Ishikawa (cell line): ENCODE measurements around the gene DENND1C.

ENCODE experiments used
- CEBPB ChIP-seq: IDR thresholded peaks from 2 replicates; pipeline ENCODE4 v1.6.1; 2012
- CREB1 ChIP-seq: IDR thresholded peaks from 2 replicates; pipeline ENCODE4 v1.6.1; 2012; ENCODE audit warnings: low read depth
- EGR1 ChIP-seq: IDR thresholded peaks from 2 replicates; pipeline ENCODE4 v1.6.1; 2012
- EP300 ChIP-seq: IDR thresholded peaks from 2 replicates; pipeline ENCODE4 v1.6.1; 2012; ENCODE audit warnings: borderline replicate concordance
- FOXM1 ChIP-seq: IDR thresholded peaks from 2 replicates; pipeline ENCODE4 v1.6.1; 2012; ENCODE audit warnings: low read depth, borderline replicate concordance
- NFIC ChIP-seq: IDR thresholded peaks from 2 replicates; pipeline ENCODE4 v1.6.1; 2012
- RAD21 ChIP-seq: IDR thresholded peaks from 2 replicates; pipeline ENCODE4 v1.6.1; 2012; ENCODE audit warnings: low read depth
- TAF1 ChIP-seq: IDR thresholded peaks from 2 replicates; pipeline ENCODE4 v1.6.1; 2012; ENCODE audit warnings: low read depth, mild to moderate bottlenecking
- TCF12 ChIP-seq: IDR thresholded peaks from 2 replicates; pipeline ENCODE4 v1.6.1; 2012; ENCODE audit warnings: low read depth
- TEAD4 ChIP-seq: IDR thresholded peaks from 2 replicates; pipeline ENCODE4 v1.6.1; 2012
- YY1 ChIP-seq: IDR thresholded peaks from 2 replicates; pipeline ENCODE4 v1.6.1; 2012; ENCODE audit warnings: low read depth
- ZBTB7A ChIP-seq: IDR thresholded peaks from 2 replicates; pipeline ENCODE4 v1.6.1; 2012; ENCODE audit warnings: low read depth
- TF ChIP-seq, protein P1 (sequence below): IDR thresholded peaks from 2 replicates; pipeline ENCODE4 v1.6.1; 2012
- TF ChIP-seq, protein P2 (sequence below): IDR thresholded peaks from 2 replicates; pipeline ENCODE4 v1.6.1; 2012; ENCODE audit warnings: low read depth, mild to moderate bottlenecking
- TF ChIP-seq, protein P3 (sequence below): IDR thresholded peaks from 2 replicates; pipeline ENCODE4 v1.6.1; 2012

Gene DENND1C

DNA sequence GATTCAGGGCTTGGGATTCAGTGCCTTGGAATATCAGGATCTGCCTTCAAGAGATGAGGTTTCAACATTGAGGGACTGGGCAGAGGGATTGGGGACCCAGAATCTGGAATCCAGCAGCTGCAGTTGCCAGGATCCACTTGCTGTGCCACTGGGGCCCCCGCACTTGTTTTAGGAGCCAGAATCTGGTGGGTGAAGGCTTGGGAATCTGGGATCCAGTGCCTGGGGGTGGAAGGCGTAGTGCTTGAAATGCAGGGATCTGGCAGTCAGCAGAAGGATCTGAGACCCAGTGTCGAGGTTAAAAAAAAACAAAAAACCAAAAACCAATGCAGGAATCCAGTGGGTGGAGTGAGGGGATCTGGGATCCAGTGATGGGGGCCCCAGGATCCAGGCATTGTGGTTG lies 40.7 kb downstream of the DENND1C start:
- TF ChIP-seq ZBTB7A, result no peak
- TF ChIP-seq CREB1, result no peak
- no peak for TF ChIP-seq TCF12
- TF ChIP-seq, protein P1, sequence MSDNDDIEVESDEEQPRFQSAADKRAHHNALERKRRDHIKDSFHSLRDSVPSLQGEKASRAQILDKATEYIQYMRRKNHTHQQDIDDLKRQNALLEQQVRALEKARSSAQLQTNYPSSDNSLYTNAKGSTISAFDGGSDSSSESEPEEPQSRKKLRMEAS, result no peak
- TF ChIP-seq YY1, result no peak
- TF ChIP-seq, protein P2, sequence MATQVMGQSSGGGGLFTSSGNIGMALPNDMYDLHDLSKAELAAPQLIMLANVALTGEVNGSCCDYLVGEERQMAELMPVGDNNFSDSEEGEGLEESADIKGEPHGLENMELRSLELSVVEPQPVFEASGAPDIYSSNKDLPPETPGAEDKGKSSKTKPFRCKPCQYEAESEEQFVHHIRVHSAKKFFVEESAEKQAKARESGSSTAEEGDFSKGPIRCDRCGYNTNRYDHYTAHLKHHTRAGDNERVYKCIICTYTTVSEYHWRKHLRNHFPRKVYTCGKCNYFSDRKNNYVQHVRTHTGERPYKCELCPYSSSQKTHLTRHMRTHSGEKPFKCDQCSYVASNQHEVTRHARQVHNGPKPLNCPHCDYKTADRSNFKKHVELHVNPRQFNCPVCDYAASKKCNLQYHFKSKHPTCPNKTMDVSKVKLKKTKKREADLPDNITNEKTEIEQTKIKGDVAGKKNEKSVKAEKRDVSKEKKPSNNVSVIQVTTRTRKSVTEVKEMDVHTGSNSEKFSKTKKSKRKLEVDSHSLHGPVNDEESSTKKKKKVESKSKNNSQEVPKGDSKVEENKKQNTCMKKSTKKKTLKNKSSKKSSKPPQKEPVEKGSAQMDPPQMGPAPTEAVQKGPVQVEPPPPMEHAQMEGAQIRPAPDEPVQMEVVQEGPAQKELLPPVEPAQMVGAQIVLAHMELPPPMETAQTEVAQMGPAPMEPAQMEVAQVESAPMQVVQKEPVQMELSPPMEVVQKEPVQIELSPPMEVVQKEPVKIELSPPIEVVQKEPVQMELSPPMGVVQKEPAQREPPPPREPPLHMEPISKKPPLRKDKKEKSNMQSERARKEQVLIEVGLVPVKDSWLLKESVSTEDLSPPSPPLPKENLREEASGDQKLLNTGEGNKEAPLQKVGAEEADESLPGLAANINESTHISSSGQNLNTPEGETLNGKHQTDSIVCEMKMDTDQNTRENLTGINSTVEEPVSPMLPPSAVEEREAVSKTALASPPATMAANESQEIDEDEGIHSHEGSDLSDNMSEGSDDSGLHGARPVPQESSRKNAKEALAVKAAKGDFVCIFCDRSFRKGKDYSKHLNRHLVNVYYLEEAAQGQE, result no peak
- TF ChIP-seq TAF1, result no peak
- TF ChIP-seq EGR1, result no peak
- TF ChIP-seq TEAD4, result no peak
- no peak for TF ChIP-seq CEBPB
- TF ChIP-seq RAD21, result no peak
- no peak for TF ChIP-seq EP300

DNA sequence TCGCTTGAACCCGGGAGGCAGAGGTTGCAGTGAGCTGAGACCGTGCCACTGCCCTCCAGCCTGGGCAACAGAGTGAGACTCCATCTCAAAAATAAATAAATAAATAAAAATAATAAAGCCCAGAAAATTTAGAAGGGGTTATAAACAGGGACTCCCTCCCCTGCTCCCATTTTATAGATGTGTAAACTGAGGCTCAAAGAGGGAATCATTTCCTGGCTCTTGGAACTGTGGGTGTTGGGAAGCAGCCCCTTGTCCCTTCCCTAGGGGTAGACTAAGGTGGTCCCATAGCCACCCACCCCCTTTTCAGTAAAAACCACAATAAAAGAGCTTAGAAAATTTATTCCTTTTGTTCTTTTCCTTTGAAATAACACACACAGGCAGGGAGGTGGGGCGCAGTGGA lies 41.8 kb downstream of the DENND1C start:
- TF ChIP-seq YY1 (no peak), RAD21 (no peak), CREB1 (no peak), CEBPB (no peak), NFIC (no peak), ZBTB7A (no peak), EGR1 (no peak)
- TF ChIP-seq, protein P3, sequence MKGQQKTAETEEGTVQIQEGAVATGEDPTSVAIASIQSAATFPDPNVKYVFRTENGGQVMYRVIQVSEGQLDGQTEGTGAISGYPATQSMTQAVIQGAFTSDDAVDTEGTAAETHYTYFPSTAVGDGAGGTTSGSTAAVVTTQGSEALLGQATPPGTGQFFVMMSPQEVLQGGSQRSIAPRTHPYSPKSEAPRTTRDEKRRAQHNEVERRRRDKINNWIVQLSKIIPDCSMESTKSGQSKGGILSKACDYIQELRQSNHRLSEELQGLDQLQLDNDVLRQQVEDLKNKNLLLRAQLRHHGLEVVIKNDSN, result no peak
- TF ChIP-seq, protein P1, result no peak

DNA sequence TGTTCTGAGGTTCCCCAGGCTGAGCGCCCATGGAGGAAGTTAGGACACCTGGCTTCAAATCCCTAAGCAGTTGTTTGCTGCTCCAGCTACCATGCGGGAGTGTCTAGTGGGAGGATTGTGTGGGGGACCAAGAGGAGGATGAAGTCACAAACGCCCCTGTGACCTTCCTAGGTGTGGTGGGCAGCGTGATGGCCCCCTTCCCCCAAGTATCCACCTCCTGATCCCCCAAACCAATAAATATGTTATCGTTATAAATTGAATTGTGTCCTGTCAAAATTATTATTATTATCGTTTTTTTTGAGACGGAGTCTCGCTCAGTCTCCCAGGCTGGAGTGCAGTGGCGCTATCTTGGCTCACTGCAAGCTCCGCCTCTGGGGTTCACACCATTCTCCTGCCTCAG lies 47.9 kb downstream of the DENND1C start, which contains the start of gene SLC25A41:
TSS of gene SLC25A41 (minus strand) at position 101 of the 400 bp plus-strand sequence. CDS start at position 31, 70 bp downstream.
- TF ChIP-seq, protein P3, result no peak
- TF ChIP-seq EP300 (no peak), FOXM1 (no peak), RAD21 (no peak), TAF1 (no peak), TCF12 (no peak), ZBTB7A (no peak), CEBPB (no peak), NFIC (no peak), CREB1 (no peak), EGR1 (no peak), YY1 (no peak), TEAD4 (no peak)
- TF ChIP-seq, protein P2, result no peak
- TF ChIP-seq, protein P1, result no peak

DNA sequence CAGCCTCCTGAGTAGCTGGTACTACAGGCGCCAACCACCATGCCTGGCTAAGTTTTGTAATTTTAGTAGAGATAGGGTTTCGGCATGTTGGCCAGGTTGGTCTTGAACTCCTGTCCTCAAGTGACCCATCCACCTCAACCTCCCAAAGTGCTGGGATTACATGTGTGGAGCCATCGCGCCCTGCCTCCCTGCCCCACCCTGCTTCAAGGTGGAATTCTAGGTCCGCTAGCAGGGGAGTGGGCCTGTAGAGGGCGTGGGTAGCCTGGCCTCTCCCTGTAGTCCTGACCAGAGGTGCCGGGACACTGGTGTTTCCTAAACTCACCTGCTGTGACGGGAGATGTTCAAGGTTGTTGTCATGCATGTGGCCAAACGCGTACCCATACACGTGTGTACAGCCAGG lies 48.4 kb downstream of the DENND1C start:
- no peak for TF ChIP-seq CEBPB
- TF ChIP-seq ZBTB7A, result no peak
- TF ChIP-seq RAD21, result no peak
- TF ChIP-seq EGR1, result no peak
- TF ChIP-seq EP300, result no peak
- TF ChIP-seq YY1, result no peak
- TF ChIP-seq, protein P1, result no peak
- TF ChIP-seq CREB1, result no peak

DNA sequence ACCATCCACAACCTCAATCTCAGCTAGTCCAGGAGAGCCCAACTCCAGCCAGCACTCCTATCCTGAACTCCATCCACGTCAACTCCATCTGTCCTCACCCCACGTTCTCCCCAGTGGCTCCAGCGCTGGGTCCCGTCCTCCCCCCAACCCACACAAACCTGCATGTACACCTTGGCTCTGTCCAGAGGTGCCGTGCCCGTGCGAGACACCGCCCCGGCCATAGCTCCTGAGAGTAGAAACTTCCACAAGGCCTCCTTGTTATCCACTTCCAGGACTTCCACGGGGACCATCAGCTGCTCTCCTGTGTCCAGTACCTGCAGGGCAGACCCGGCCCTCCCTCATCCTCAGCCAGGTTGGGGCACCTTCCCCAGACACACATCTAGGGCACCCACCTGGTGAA lies 49.7 kb downstream of the DENND1C start:
- no peak for TF ChIP-seq CEBPB
- TF ChIP-seq EP300, result no peak
- TF ChIP-seq EGR1, result no peak
- no peak for TF ChIP-seq RAD21
- no peak for TF ChIP-seq YY1
- TF ChIP-seq NFIC, result no peak
- TF ChIP-seq, protein P3, result no peak
- TF ChIP-seq, protein P2, result no peak
- no peak for TF ChIP-seq ZBTB7A
- TF ChIP-seq, protein P1, result no peak
